GM19438 (cell line): ENCODE results near the gene DYRK1A.
"Not testable (repeated sequence)": the region's sequence is repeated elsewhere in the genome, so short reads cannot be mapped to it uniquely, and the experiment has no call there.

ENCODE experiments used
- ATAC-seq: cut with Tn5 transposase; IDR thresholded peaks from one replicate; pipeline ENCODE4 v1.9.1; 2021; ENCODE audit warnings: low read depth; ENCODE audit not compliant: unreplicated experiment

DYRK1A gene

DNA sequence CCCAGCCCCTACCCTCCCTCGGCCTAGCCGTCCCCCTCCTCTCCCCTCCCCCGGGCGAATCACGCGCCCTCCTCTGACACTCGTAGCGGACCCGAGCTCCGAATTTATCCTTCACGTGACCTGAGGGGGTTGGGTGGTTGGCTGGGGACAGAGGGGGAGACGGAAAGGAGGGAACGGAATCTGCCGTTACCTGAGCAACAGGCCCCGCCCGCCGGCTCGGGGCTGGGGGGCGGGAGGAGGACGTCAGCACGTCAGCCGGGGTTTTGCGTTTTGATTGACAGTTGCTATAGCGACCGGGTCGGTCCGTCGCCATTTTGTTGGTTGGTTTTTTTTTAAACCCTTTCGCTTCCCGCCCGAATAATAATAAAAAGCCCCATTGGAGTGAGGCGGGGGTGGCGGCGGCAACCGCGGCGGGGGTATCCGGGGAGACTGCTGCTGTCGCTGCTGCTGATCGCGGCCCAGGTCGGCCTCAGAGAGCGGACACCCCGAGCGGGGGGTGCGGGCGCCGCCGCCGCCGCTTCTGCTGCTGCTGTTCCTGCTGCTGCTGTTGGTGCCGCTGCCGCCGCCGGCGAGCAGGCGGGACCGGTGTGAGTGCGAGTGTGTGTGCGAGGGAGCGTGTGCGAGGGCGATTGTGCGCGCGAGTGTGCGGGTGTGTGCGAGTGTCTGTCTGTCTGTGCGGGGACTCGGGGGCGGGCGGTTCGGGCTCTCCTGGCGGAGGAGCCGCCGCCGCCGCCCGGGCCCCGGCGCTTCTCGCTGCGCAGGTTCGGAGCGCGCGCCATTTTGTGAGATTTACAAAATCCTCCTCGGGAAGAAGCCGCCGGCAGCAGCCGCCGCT lies at the start of gene DYRK1A:
DYRK1A (plus strand) TSS at position 292 of the 835 bp plus-strand sequence. CDS start 53,602 bp downstream, outside the sequence.
- ATAC-seq: peak; percentile 64

DNA sequence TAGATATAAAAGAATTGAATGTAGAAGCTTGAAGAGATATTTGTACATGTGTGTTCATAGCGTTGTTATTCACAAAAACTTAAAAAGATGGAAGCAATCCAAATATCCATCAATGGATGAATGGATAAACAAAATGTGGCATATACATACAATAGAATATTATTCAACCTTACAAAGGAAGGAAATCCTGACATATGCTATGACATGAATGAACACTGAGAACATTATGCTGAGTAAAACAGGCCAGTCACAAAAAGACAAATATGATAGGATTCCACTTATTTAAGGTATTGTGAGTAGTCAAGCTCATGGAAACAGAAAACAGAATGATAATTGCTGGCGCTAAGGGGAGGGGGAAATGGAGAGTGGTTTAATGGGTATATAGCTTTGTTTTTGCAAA lies 47.0 kb upstream of the DYRK1A start:
- ATAC-seq: no peak

DNA sequence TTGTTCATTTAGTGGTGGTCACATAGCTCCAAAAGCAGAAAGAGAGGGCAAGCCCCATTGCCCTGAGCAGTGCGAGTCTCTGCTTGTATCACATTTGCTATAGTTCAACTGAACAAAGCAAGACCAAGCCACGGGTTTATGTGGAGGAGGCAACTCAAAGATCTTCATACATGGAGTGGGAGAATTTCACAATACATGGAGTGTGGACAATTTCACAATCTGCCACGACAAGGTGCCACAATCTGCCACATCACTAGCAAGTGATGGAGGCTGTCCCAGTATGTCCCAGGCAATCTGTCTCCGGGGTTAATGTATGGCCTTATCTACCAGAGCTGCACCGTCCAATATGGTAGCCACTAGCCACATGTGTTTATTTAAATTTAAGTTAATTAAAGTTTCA lies 44.5 kb upstream of the DYRK1A start:
- ATAC-seq: no peak

DNA sequence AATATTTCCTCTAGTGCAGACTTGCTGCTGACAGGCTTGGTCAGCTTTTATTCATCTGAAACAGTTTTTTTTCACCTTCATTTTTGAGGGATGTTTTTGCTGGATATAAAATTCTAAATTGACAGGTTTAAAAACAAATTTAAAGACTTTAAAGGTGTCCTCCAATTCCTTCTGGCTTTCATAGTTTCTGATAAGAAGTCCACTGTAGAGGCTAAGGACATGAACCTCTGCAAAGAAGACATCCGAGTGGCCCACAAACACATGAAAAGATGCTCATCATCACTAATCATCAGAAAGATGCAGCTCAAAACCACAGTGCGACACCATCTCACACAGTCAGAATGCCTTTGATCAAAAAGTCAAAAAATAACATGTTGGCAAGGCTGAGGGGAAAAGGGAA lies 42.0 kb upstream of the DYRK1A start:
- no peak for ATAC-seq

DNA sequence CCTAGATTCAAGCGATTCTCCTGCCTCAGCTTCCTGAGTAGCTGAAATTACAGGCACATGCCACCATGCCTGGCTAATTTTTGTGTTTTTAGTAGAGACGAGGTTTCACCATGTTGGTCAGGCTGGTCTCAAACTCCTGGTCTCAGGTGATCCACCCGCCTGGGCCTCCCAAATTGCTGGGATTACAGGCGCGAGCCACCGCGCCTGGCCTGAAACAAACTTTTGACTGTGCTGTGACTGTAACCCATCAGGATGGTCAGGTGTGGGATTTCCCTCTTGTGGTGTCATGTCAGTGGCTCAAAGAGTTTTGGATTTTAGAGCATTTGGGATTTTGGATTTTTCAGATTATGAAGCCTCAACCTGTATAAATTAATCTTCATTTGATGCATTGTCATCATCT lies 38.4 kb upstream of the DYRK1A start:
- ATAC-seq: not testable (repeated sequence)

DNA sequence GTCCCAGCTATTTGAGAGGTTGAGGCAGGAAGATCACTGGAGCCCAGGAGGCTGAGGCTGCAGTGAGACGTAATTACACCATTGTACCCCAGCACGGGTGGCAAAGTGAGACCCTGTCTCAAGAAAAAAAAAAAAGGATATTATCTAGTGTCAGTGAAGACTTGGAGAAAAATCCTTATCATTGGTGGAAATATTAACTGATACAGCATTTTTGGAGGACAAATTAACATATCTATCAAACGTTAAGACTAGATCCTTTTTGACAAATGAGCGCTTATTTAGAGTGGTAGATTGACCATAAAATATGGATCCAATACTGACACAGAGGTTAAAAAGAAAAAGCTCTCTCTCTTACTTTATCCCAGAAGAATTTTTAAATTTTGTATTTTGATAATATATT lies 35.2 kb upstream of the DYRK1A start:
- no peak for ATAC-seq

DNA sequence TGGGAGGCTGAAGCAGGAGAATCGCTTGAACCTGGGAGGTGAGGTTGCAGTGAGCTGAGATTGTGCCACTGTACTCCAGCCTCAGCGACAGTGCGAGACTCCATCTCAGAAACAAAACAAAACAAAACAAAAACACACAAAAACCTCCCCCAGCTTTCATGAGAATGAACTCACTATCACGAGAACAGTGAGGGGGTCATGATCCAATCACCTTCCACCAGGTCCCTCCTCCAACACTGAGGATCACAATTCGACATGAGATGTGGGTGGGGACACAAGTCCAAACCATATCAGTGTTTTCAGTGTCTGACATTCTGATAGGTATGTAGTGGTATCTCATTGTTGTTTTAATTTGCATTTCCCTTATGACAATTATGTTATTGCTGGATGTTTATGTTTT lies 31.5 kb upstream of the DYRK1A start:
- ATAC-seq: no peak

DNA sequence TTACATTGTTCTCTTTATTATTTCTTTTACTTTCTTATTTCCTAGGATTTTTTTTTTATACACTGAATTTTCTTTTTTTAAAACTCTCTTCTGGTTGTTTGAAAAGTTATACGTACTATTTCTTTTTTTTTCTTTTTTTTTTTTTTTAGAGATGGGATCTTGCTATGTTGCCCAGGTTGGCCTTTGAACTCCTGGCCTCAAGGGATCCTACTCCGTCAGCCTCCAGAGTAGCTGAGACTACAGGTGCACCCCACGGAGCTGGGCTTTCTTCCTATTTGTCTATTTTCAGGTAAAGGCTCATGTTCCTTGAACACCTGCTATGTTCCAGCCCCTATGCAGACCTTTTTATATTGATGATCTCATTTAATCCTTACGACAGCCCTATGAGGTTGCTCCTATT lies 29.4 kb upstream of the DYRK1A start:
- no peak for ATAC-seq

DNA sequence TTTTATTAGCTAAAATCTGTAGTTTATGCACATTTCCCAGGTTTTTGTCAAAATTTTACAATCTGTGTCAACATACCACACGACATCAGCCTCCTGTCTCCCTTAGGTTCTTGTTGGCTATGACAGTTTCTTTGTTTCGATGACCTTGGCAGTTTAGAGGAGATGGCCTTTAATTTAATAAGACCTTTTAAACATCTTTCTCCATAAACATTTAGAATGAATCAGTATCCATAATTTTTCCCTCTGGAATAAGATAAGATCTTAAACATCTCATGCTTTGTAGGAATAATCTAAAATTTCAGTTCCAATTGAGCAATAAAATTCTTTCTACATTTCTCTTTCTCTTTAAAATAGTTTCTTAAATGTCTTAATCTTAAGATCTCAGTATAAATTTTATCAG lies 28.7 kb upstream of the DYRK1A start:
- no peak for ATAC-seq

DNA sequence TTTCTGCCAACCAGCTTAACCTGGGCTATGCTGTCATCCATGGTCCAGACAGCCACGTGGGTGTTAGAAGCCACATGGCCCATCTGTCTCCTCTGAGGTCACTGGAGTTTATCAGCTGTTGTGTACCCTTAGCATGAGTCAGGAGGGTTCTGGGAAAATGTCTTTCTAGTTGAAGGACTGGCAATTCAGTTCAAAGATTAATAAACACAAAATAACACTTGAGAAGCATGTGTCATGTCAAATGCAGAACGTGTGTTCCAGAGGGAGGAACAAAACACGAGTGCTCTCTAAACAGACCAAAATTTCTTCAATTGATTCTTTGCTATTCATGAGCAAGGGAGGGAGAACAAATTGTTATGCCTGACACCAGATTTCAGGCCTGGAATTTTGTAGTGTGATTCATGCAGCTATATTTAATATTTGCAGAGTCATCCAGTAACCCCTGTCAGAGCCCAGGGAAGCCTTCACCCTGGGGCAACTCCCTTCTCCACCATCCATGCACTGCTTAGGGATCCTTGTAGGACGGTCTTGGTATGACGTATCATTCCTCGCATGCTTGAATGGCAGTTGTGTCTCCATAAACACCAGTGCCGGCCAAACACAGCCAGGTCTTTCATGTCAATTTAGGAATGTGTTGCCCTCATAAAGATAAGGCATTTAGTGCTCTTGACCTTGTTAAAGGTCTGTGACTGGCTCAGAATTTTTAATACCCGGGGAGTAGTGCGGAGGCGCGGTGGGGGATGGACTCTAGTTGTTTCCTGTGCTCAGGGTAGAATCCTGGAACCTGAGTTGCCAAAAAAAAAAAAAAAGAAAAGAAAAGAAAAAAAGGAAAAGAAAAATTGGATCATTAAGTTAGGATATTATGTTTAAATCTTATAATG lies 27.7 kb upstream of the DYRK1A start:
- ATAC-seq: no peak

DNA sequence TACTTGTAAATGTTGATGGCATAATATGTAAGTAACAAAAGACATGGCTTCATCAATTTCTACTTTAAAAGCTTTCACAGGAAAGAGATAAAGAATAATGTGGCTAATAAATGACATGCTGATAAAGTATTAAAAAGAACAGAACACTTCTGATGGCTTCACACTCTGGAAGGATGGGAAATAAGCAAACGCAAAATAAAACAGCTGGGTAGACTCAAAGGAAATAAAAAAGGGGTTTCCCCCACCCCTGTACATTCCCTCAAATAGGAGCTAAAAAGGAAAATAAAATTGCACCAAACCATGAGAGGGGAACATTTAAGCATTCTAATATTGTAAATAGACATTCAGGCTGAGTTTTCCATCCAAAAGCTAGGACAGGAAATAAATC lies 27.0 kb upstream of the DYRK1A start:
- ATAC-seq: no peak

DNA sequence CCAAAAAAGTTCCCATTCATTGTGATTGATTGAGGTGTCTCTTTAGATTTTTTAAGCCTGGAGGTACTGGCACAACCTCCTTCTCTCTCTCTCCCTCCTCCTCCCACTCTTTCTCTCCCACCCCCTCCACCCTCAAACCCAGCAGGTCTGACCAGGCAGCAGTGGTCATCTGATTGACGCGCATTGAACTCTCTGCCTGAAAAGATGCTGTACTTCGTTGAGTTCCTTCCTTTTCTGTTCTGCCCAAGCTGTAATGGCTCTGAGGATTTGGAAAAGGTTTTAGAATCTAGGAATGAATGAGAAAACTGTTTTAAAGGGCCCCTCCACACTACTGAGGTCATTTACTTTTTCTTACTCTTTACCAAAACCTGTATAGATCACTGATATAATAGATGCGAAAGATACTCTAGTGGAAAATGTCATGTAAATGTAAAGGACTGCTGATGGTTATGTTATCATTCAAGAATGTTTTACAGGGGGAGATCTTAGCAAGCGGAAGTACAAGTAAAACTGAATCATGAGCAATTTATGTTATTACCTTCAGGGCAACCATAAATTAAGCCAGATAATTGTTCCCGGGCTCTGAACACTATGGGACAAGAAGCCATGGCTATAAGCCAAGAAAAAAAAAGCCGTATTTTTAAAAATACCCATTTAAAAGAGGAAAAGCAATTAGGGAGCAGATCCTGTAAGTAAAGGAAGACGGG lies 25.2 kb upstream of the DYRK1A start:
- no peak for ATAC-seq

DNA sequence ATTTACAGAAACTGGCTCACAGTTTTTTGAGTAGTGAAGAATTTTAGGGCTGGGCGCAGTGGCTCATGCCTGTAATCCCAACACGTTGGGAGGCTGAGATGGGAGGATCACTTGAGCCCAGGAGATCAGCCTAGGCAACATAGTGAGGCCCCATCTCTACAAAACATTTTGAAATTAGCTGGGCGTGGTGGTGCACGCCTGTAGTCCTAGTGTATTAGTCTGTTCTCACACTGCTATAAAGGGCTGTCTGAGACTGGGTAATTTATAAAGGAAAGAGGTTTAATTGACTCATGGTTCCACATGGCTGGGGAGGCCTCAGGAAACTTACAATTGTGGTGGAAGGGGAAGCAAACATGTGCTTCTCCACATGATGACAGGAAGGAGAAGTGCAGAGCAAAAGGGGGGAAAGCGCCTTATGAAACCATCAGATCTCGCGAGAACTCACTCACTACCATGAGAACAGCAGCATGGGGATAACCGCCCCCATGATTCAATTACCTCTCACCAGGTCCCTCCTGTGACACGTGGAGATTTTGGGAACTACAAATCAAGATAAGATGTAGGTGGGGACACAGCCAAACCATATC lies 24.4 kb upstream of the DYRK1A start:
- ATAC-seq: no peak

DNA sequence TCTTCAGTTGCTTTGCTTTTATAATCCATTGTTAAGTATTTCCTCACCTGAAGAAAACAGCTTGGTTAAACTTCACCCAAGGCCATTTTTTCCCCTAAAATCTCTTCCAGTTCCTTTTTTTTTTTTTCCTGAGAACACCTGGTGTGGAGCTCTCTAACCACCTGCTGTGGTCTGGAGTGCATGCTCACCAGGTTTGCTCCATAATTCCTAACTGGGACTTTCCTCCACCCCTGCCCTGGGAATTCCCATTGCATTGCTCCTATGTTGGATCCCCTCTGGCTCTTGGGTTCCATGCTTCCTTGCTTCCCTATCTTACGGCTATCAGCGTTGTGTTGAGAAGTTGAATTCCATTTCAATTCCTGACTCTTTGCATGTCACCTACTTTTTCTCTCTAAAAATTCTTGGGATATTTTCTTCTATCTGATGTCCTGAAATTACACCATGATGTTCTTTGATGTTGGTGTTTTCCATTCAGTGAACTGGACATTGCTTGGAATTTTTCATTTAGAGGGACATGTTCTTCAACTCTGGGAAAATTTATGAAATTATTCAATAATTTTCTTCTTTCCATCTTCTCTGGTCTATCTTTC lies 19.6 kb upstream of the DYRK1A start:
- no peak for ATAC-seq

DNA sequence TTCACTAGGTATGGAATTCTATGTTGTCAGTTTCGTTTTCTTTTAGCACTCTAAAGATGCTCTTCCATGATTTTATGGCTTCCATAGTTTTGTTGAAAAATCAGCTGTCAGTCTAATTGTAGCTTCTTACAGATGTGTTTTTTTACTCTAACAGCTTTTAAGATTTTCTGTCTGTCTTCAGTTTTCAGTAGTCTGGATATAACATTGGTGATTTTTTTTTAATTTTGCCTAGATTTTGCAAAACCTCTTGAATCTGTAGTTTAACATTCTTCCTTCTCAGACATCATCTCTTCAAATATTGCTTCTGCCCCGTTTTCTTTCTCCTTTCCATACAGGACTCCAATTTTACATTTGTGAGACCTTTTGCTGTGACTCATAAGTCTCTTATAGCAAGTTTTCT lies 17.9 kb upstream of the DYRK1A start:
- no peak for ATAC-seq

DNA sequence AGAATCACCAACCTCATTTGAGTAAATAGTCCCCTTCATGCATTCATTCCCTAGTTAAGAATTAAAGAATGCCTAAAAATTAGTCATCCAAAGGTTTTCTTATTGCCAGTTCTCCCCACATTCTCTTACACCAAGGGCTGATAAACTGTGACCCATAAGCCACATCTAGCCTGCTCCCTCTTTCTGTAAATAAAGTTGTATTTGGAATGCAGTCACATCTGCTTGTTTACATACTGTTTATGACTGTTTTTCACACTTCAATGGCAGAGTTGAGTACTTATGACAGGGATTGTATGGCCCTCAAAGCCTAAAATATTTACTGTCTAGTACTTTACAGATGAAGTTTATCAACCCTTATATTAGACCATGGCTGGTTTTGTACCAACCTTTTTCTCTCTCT lies 16.1 kb upstream of the DYRK1A start:
- no peak for ATAC-seq

DNA sequence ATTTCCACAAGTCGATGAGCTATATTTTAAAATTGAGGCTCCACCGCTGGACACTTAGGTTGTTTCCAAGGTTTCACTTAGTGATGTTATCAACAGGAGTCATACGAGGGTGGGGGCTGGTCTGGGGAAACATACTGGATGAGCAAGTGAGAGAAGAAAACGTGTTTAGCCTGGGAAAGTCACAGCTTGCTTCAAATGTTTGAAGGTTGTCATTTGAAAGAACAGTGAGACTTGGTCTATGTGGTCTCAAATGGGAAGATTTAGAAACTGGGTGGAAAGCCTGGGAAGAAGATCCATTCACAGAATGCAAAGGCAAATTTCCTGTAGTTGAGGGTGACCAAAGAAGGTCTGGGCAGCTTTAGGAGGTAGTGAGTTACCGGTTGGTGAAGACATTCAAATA lies 9.9 kb upstream of the DYRK1A start:
- no peak for ATAC-seq

DNA sequence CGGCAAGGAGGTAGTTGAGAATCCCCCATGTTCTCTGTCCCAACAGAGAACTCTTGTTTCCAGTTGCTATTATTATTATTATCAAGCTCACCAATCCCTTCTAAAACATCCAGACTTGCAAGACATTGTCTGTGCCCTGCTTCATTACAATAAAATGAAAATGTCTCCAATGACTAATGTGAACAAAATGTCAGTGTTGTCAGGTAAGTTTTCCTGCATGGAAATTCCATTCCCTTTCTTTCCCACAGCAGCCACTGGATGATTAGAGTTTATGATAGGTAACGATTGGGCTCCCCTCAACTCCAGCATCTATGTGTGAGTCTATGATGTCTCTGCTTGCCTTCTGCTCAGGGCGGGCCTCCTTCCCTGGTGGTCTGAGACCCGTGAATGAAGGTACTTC lies 8.9 kb upstream of the DYRK1A start:
- no peak for ATAC-seq

DNA sequence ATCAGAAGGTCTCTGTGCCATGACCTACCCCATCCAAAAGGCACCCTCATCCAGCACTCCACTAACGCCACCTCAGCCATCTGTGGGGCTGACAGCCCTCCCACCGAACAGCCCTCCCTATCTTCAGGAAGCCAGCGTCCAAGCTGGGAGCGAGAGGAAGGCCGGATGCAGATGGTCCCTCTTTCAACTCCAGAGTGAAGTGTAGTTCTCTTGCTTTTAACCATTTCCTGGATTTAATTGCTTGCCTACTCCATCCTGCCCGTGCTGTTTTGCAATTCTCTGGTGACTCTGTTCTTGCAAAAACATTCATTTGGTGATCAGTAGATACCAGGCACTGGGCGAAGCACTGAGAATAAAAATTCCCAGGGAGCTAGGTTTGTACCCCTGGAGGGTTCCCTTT lies 8.2 kb upstream of the DYRK1A start:
- no peak for ATAC-seq

DNA sequence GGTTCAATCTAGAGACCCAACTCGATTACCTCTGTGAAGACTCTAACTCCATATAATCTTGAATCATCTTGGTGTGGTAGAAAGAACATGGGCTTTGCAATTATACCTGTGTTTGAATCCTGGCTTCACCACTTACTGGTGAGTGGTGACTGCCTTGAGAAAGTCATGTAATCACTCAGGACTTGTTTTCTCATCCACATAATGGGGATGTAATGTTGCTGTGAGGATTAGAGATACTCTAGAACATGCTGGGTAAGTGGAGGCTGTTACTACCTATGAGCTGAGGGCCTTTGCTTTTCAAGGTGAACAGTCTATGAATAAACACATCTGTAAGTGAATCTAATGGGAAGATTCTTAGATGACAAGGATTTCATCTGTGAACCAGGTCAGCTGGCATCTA lies 2.6 kb upstream of the DYRK1A start:
- ATAC-seq: no peak
